Progenitor cell of endocrine pancreas (in vitro differentiated cells): ENCODE data around the gene ETV6. TPM values are rescaled to one million over a fixed set of nuclear protein-coding genes. Genes with fewer than 3 reads are reported as not detected.

Experiments used
- DNase-seq: peaks from one replicate; pipeline ENCODE4 v3.0.0; 2021; ENCODE audit warnings: low spot score; ENCODE audit not compliant: unreplicated experiment
- H3K27ac Mint-ChIP-seq: 2 replicates; pipeline ENCODE4 v1.8.0; 2021; ENCODE audit warnings: mild to moderate bottlenecking, moderate library complexity, mixed read lengths
- H3K27me3 Mint-ChIP-seq: 2 replicates; pipeline ENCODE4 v1.8.0; 2021; ENCODE audit warnings: mixed read lengths
- H3K36me3 Mint-ChIP-seq: 2 replicates; pipeline ENCODE4 v1.8.0; 2022; ENCODE audit warnings: mixed read lengths; ENCODE audit not compliant: insufficient read depth
- H3K4me1 Mint-ChIP-seq: 2 replicates; pipeline ENCODE4 v1.8.0; 2021; ENCODE audit warnings: low read depth, mixed read lengths
- H3K4me3 Mint-ChIP-seq: 2 replicates; pipeline ENCODE4 v1.8.0; 2021; ENCODE audit warnings: low read depth, mild to moderate bottlenecking, moderate library complexity, mixed read lengths
- H3K9me3 Mint-ChIP-seq: 2 replicates; pipeline ENCODE4 v1.8.0; 2021; ENCODE audit warnings: low read depth, mixed read lengths
- total RNA-seq: library from RNA; stranded (reverse); gene quantifications from 2 replicates; pipeline ENCODE4 v1.2.1, GENCODE V29; 2021
- TF ChIP-seq, protein P1 (sequence below): fragments of 200-600 bp; sonication (generic); IDR thresholded peaks from one replicate; pipeline ENCODE4 v1.5.0; 2021; ENCODE audit warnings: antibody characterized with exemption, mild to moderate bottlenecking; ENCODE audit not compliant: unreplicated experiment

The ETV6 gene
- total RNA-seq, 1 donor from 2014 or later, result 55.2 TPM

DNA sequence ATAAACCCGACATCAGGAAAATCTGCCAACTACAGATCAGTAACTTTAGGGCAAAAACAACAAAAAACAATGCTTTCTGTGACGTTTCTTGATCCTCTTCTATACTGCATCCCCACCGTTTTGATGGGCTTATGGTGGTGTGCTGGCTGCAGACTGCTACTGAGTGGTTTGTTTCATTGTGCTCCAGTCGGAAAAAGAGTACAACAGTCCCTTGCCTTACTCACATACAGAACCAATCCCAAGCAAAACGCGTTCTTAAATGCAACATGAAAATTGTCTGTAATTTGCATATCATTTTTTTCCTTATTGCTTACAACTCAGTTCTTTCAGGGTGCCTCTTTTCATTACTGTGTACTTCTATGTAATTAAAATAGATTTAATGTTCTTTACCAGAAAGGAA is 2.3 kb downstream of the ETV6 start:
- Mint-ChIP-seq H3K27ac (no peak overlapping the region), H3K4me1 (peaks cover 36% of the 10 kb centered on the region), H3K27me3 (no peaks in the 10 kb centered on the region), H3K36me3 (no peaks in the 10 kb centered on the region), H3K4me3 (peak overlapping the region; percentile 87), H3K9me3 (no peaks in the 10 kb centered on the region)
- DNase-seq, result no peak
- TF ChIP-seq, protein P1, sequence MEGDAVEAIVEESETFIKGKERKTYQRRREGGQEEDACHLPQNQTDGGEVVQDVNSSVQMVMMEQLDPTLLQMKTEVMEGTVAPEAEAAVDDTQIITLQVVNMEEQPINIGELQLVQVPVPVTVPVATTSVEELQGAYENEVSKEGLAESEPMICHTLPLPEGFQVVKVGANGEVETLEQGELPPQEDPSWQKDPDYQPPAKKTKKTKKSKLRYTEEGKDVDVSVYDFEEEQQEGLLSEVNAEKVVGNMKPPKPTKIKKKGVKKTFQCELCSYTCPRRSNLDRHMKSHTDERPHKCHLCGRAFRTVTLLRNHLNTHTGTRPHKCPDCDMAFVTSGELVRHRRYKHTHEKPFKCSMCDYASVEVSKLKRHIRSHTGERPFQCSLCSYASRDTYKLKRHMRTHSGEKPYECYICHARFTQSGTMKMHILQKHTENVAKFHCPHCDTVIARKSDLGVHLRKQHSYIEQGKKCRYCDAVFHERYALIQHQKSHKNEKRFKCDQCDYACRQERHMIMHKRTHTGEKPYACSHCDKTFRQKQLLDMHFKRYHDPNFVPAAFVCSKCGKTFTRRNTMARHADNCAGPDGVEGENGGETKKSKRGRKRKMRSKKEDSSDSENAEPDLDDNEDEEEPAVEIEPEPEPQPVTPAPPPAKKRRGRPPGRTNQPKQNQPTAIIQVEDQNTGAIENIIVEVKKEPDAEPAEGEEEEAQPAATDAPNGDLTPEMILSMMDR, result no peak

DNA sequence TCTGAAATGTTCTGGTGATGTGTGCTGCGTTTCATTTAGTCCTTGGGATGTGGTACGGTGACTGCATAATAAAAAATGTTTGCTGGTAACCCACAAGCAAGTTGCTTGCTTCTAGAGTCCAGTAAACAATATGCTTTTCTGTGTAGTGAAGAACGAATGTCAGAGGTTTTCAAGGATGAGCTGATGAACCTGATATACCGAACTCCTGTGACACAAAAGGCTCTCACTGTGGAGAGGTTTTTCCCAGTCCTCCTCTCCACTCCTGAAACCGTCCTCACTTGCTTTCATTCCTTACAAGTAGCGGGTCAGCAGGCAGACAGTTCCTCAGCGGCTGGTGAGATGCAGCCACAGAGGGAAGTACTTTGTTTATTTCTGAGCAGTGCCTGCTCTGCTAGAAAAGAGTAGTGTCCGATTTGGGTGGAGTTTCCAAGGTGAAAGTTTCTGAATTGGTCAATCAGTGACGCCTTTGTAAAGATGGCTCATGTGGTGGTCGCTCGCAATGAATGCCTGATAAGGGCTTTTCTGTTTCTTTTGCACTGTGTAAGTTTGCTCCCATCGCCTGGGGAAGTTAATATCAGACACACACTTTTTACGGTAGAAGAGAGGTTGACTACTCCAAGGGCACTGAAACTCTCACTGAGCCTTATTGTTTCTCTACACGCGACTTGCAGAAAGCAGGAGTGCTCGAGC is 3.0 kb downstream of the ETV6 start:
- Mint-ChIP-seq H3K4me1 (peaks cover 36% of the 10 kb centered on the region), H3K36me3 (no peaks in the 10 kb centered on the region), H3K27ac (peak overlapping the region; percentile 19), H3K27me3 (no peaks in the 10 kb centered on the region), H3K4me3 (peak overlapping the region; percentile 87), H3K9me3 (no peaks in the 10 kb centered on the region)
- TF ChIP-seq, protein P1, result no peak
- no peak for DNase-seq

DNA sequence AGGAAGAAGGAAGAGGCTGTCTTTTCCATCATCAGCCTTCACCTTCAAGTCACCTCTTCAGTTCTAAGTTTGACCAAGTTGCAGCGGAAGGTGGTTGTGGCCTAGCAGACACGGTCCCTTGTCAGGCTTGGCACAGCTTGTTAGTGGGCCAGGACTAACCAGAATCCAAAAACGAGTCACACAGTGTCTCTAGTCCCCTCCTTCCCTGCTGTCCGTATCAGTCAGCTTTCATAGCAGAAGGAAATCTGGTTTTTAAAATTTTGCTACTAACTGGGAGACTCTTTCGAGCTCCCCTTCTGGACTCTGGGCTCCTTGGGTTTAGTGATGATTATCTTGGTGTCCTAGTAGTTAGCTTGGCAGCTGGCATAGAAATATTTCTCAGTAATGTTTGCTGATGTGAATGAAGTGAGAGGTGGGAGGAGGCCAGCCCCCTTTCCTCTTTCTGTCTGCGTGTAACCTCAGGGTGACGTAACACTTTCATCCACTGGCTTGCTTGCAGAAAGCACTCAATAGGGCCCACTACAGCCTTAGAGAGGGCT is 3.8 kb downstream of the ETV6 start:
- Mint-ChIP-seq H3K4me3 (peak overlapping the region; percentile 44), H3K36me3 (peaks cover 1% of the 10 kb centered on the region), H3K9me3 (no peaks in the 10 kb centered on the region), H3K27ac (no peak overlapping the region), H3K27me3 (no peaks in the 10 kb centered on the region), H3K4me1 (peaks cover 35% of the 10 kb centered on the region)
- TF ChIP-seq, protein P1, result no peak
- no peak for DNase-seq

DNA sequence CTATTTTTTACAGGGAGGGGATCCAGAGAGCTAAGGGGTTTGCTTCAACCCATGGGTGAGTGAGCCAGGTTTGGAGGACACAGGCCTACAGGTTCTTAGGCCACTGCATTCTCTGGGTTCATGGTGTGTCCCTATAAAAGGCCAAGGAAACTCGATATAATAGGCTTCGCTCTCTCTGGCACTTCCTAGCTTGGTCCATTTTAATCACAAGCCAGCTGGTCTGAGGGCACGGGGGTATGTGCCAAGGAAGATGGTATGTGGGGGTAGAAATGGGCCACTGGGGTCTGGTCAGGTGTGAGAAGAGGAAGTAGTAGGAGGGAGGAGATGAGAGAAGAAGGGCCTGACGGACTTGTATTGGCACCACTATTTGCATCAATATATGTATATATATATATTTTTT is 4.9 kb downstream of the ETV6 start:
- H3K9me3 Mint-ChIP-seq, result no peaks in the 10 kb centered on the region

DNA sequence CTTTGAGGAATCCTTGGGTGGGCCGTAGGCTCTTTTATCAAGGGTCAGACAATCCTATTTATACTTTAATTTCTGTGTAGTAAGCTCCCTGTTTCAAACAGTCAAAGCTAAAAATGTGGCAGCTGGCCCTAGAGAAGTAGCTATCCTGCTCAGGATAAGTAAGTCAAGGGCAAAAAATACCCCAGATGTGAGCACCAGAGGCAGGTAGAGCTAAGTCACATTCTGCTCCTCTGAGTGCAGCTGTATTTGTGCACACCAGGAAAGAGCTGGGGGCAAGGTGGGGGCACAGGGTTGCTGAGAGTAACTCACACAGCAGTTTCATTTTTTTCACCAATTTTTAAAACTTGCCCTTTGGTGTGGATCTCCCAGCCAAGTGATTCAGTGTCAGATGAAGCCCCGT is 5.3 kb downstream of the ETV6 start:
- H3K36me3 Mint-ChIP-seq, result peaks cover 3% of the 10 kb centered on the region
- H3K9me3 Mint-ChIP-seq, result no peaks in the 10 kb centered on the region
- no peak for DNase-seq
- H3K27me3 Mint-ChIP-seq, result no peaks in the 10 kb centered on the region
- TF ChIP-seq, protein P1, result no peak
- peaks cover 35% of the 10 kb centered on the region for H3K4me1 Mint-ChIP-seq
- H3K27ac Mint-ChIP-seq, result no peak overlapping the region
- H3K4me3 Mint-ChIP-seq, result no peak overlapping the region

More for the DNA sequence above, 4.9 kb downstream of the ETV6 start:
- no peak overlapping the region for H3K4me3 Mint-ChIP-seq
- H3K27ac Mint-ChIP-seq, result peak overlapping the region; percentile 61
- TF ChIP-seq, protein P1, result no peak
- peaks cover 35% of the 10 kb centered on the region for H3K4me1 Mint-ChIP-seq
- H3K27me3 Mint-ChIP-seq, result no peaks in the 10 kb centered on the region
- peaks cover 1% of the 10 kb centered on the region for H3K36me3 Mint-ChIP-seq
- DNase-seq, result no peak
